ENCODE results near the gene OR2A1. TPM values are rescaled to one million over a fixed set of nuclear protein-coding genes. Genes with fewer than 3 reads are reported as not detected.
A peak's percentile ranks its signal among the peaks of the same experiment; 100 is the strongest.
"Not testable (repeated sequence)": the region's sequence is repeated elsewhere in the genome, so short reads cannot be mapped to it uniquely, and the experiment has no call there.

The OR2A1 gene
- total RNA-seq, 2 experiments from 2014 or later: not detected

DNA sequence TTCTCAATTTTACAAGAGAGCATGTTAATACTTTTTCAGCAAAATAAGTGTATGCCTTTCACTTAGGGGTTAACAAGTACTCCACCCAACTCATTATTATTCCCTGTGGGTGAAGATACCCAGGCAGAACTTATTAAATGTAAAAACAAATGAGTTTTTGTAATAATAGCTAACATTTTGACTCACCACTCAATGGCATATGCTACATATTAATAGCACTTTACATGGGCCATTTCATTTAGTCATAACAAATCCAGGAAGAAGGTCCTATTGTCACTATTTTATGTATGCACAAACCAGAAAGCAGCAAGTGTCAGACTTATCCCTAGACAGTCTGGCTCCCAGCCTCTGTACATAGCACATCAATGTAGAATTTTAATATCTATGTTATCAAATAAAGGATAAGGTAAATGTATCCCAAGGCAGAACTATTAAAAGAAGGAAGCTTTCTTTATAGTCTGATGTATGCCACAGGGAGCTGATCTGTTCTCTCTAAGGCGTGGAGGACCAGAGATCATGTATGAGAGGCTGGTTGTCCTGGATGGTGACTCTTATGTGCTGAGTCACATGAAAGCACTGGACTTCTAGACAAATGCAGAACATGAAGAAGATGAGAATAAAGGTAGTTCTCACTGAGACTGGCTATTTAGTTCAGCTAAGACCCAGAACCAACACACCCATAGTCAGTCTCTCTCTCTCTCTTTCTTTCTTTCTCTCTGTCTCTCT, 9.5 kb upstream of the OR2A1 start:
- POLR2A ChIA-PET; H3K27me3 Mint-ChIP-seq (ENCODE audit: low read depth); DNase-seq; H3K27ac Mint-ChIP-seq; CTCF ChIA-PET; H3K4me1 Mint-ChIP-seq (ENCODE audit: low read depth); ATAC-seq; H3K9me3 Mint-ChIP-seq (ENCODE audit: insufficient read depth); H3K4me3 Mint-ChIP-seq; H3K36me3 Mint-ChIP-seq (ENCODE audit: low read depth): not testable (repeated sequence)

DNA sequence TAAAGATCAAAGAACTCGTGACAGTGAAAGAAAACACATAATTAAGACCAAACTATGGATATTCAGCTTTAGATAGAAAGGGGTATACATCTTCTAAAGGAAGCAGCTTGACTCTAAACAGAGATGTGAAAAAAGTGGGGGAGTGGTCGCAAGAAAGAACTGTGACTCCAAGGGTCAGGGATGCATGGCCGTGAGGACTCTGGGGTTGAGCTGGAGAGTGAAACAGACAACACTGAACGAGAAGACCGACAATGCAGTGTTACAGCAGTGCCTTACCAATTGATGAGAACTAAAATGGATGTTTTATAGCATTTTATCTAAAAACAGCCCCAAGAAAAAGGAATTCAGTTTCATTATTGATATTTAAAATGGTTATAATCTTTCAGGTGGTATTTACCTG, 8.6 kb upstream of the OR2A1 start:
- POLR2A ChIA-PET, H3K27ac Mint-ChIP-seq, DNase-seq: not testable (repeated sequence)

DNA sequence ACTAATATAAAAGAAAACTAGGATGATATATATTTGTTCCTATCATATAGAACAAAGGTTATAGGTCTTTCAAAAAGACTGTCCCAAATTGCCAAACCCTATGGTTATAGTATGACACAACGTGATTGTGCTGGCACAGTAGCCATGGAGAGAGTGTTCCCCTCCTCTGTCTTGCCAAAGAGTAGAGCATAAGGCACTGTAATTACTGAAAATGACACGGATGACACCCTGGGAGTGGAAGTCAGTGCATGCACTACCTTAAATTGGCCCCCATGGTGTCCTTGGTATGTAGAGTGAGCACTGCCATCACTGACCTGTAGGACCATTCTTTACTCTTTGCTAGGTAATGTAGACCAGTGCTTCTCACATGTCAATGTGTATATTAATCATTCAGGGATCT, 7.1 kb upstream of the OR2A1 start:
- CTCF ChIA-PET; DNase-seq; H3K27me3 Mint-ChIP-seq (ENCODE audit: low read depth); ATAC-seq; H3K9me3 Mint-ChIP-seq (ENCODE audit: insufficient read depth); POLR2A ChIA-PET; H3K4me3 Mint-ChIP-seq; H3K4me1 Mint-ChIP-seq (ENCODE audit: low read depth); H3K36me3 Mint-ChIP-seq (ENCODE audit: low read depth); H3K27ac Mint-ChIP-seq: not testable (repeated sequence)

More for the DNA sequence above, 8.6 kb upstream of the OR2A1 start:
- ATAC-seq; H3K27me3 Mint-ChIP-seq (ENCODE audit: low read depth); H3K36me3 Mint-ChIP-seq (ENCODE audit: low read depth); CTCF ChIA-PET; H3K4me1 Mint-ChIP-seq (ENCODE audit: low read depth); H3K4me3 Mint-ChIP-seq; H3K9me3 Mint-ChIP-seq (ENCODE audit: insufficient read depth): not testable (repeated sequence)

DNA sequence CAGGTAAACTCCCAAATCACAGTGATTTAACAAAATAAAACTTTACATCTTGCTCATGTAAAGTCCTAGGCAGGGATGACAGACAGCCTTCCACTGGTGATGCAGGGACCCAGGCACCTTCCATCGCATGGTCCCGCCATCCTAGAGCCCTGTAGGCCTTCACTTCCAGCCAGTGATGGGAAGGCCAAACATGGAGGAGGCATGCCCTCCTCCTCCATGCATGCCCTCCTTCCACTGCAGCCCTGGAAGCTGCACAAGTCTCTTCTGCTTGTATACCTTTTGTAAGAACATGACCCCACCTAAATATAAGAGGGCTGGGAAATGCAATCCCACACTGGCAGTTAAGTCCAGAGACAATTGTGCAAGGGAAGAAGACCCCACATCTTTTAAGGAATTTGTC, 2.5 kb upstream of the OR2A1 start:
- POLR2A ChIA-PET; CTCF ChIA-PET; H3K27me3 Mint-ChIP-seq (ENCODE audit: low read depth); H3K9me3 Mint-ChIP-seq (ENCODE audit: insufficient read depth); H3K4me1 Mint-ChIP-seq (ENCODE audit: low read depth); H3K27ac Mint-ChIP-seq; H3K36me3 Mint-ChIP-seq (ENCODE audit: low read depth); H3K4me3 Mint-ChIP-seq; DNase-seq; ATAC-seq: not testable (repeated sequence)

DNA sequence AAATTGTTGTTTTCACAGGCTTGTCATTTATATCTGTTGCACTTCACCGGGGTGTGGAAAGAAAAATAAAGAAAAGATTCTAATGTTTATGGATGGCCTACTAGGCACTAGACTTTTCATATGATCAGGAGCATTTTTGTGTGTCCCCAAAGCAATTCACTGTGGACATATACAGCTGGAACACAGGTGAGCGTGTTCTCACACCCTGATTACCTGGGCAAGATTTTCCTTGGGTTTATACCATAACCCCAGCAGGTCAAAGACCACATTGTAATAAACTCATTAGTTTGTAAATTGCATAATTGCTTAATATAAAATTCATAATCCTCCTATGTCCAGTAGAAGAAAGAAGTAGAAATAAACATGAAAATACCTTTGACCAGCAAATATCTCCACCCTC, 1.0 kb upstream of the OR2A1 start:
- H3K9me3 Mint-ChIP-seq (ENCODE audit: insufficient read depth); ATAC-seq; H3K27me3 Mint-ChIP-seq (ENCODE audit: low read depth); H3K4me3 Mint-ChIP-seq; CTCF ChIA-PET; POLR2A ChIA-PET; DNase-seq; H3K27ac Mint-ChIP-seq; H3K36me3 Mint-ChIP-seq (ENCODE audit: low read depth); H3K4me1 Mint-ChIP-seq (ENCODE audit: low read depth): not testable (repeated sequence)

DNA sequence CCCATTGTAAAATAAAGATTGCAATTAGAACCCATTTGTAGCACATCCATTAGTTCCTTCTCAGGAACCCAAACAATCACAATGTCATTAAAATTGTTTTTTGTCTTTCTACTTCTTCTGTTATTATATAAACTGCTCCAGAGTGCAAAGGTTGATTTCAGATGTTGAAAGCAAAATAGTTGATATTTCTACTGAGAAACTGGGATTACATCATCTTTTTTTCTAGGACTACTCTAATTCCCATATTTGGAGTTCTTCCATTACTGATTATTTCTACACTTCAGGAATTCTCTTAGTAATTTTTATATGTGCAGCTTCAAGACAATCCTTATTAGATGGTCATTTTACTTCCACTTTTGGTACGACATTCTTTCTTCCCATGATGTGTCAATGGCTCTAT, 5.3 kb downstream of the OR2A1 start:
- H3K27me3 Mint-ChIP-seq (ENCODE audit: low read depth); H3K4me1 Mint-ChIP-seq (ENCODE audit: low read depth); H3K9me3 Mint-ChIP-seq (ENCODE audit: insufficient read depth); DNase-seq; H3K36me3 Mint-ChIP-seq (ENCODE audit: low read depth); ATAC-seq; H3K4me3 Mint-ChIP-seq; CTCF ChIA-PET; POLR2A ChIA-PET; H3K27ac Mint-ChIP-seq: not testable (repeated sequence)

DNA sequence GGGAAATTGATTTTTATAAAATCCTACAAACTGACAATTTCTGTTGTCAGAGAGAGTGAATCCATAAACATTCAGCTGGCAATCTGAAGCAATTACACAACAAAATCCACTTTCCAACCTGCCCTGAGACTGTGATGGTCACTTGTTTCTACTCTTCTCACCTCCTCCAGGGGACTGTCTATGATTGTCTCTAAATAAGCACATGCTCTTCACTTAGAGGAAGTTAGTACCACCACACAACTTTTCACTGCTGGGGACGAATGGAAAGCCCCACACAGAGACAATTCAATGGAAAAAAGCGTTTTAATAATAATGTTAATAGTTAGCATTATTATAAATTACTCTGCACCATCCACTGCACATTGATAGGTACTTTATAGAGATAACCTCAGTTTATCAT, 7.3 kb downstream of the OR2A1 start:
- H3K27me3 Mint-ChIP-seq (ENCODE audit: low read depth); H3K9me3 Mint-ChIP-seq (ENCODE audit: insufficient read depth); CTCF ChIA-PET; H3K4me3 Mint-ChIP-seq; H3K36me3 Mint-ChIP-seq (ENCODE audit: low read depth); H3K4me1 Mint-ChIP-seq (ENCODE audit: low read depth); DNase-seq; H3K27ac Mint-ChIP-seq; POLR2A ChIA-PET; ATAC-seq: not testable (repeated sequence)

DNA sequence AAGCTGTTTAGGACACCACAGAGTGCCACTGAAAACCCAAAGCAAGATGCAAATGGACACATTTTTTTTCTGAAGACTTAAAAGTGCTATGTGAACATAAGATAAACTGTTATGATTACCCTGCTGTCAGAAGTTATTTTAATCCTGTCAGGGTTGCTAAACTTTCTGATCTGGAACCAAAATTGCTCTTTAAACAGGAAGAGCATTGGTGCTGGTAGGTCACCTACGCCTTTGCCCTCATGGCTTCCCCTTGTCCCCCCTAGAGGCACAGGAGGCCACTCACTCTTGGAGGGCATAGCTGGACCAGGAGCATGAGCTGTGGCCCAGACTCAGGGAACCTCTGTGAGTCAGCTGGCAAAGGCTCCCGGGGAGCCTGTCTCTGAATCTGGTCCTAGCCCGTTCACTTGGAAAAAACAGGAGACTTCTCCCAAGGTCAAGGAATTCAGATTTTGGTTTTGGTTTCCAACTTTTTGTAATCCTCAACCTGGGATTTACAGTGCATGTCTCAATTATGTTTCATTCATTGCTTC, 9.5 kb downstream of the OR2A1 start:
- H3K27ac Mint-ChIP-seq; ATAC-seq; CTCF ChIA-PET; DNase-seq; H3K9me3 Mint-ChIP-seq (ENCODE audit: insufficient read depth); H3K4me1 Mint-ChIP-seq (ENCODE audit: low read depth); POLR2A ChIA-PET; H3K36me3 Mint-ChIP-seq (ENCODE audit: low read depth); H3K4me3 Mint-ChIP-seq; H3K27me3 Mint-ChIP-seq (ENCODE audit: low read depth): not testable (repeated sequence)

DNA sequence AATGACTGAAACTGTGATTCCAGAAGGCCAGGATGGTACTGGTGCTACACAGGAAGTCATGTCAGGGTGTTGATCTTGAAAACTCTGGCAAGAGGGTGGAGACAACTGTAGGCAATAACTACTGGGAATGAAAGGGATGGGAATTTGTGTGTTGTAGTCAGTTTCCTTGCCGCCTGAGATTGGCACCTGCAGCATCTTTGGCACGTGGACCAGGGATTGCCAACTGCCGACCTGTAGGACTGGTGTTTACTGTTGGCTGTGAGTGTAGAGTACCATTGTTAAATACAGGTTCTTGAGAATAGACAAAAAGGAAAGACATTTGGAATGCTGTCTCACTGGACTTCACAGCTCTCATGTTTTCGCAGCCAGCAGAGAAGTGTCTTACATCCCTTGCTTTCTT, 11.1 kb downstream of the OR2A1 start:
- H3K4me3 Mint-ChIP-seq; POLR2A ChIA-PET; H3K4me1 Mint-ChIP-seq (ENCODE audit: low read depth); CTCF ChIA-PET; H3K27ac Mint-ChIP-seq; DNase-seq; H3K27me3 Mint-ChIP-seq (ENCODE audit: low read depth); H3K9me3 Mint-ChIP-seq (ENCODE audit: insufficient read depth); H3K36me3 Mint-ChIP-seq (ENCODE audit: low read depth); ATAC-seq: not testable (repeated sequence)

DNA sequence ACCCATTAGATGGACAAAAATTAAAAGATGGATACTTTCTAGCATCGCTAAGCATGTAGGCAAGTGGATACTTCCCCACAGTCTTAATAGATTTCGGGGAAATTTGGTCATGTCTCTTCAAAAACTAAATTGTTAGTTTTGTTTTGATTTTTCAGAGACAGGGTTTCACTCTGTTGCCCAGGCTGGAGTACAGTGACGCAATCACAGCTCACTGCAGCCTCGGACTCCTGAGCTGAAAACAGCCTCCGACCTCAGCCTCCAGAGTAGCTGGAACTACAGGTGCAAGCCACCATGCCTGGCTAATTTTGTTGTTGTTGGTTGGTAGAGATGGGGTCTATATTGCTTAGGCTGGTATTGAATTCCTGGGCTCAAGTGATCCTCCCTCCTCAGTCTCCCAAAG, 13.6 kb downstream of the OR2A1 start:
- ATAC-seq; H3K4me1 Mint-ChIP-seq (ENCODE audit: low read depth); H3K36me3 Mint-ChIP-seq (ENCODE audit: low read depth); H3K4me3 Mint-ChIP-seq; DNase-seq; H3K27ac Mint-ChIP-seq; POLR2A ChIA-PET; H3K27me3 Mint-ChIP-seq (ENCODE audit: low read depth); CTCF ChIA-PET; H3K9me3 Mint-ChIP-seq (ENCODE audit: insufficient read depth): not testable (repeated sequence)

DNA sequence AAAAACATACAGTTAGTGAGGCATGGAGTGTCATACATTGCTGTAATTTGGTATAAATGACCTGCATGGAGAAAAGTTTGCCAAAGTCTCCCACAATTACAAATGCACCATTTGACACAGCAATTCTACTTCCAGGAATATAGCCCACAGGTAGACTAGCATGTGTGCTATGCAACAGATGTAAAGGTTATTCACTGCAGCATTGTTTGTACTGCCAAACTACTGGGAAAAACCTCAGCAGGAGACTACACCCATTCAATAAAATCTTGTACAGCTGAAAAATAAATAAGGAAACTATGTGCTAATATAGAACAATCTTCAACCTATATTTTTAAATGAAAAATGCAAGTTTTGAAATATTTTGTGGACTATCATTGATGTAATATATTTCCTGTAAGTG, 17.8 kb downstream of the OR2A1 start:
- H3K4me3 Mint-ChIP-seq; H3K27ac Mint-ChIP-seq; POLR2A ChIA-PET; H3K36me3 Mint-ChIP-seq (ENCODE audit: low read depth); ATAC-seq; H3K9me3 Mint-ChIP-seq (ENCODE audit: insufficient read depth); H3K4me1 Mint-ChIP-seq (ENCODE audit: low read depth); H3K27me3 Mint-ChIP-seq (ENCODE audit: low read depth); CTCF ChIA-PET; DNase-seq: not testable (repeated sequence)

DNA sequence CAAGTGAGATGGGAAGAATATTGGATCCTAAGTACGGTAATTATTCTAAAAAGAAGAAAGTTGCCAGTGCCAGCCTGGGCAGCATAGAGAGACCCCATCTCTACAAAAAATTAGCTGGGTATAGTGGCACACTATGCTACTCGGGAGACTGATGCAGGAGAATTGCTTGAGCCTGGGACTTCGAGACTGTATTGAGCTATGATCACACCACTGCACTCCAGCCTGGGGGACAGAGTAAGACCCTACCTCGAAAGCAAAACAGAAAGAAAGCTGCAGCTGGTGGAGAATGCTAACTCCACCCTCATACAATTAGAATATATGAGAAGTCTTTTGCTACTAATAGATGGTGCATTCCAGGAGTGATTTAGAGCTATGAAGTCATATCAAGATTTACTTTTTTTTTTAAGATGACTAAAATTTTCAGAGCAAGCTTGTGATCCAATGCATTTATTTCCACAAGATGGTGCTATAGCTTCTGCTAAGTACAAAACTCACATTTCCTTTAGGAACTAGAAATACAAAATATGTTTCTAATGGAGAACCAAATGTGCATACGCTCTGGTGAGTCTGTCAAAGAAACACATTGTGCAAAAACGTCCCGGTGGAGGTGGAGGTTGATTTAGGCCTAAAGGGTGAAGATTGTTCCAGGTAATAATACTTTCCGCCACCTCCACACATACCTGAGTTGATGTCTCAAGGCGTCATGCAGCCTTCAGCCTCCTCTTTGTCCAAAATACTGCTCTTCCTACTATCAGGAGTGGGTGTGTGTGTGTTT, 19.2 kb downstream of the OR2A1 start:
- H3K36me3 Mint-ChIP-seq (ENCODE audit: low read depth); H3K9me3 Mint-ChIP-seq (ENCODE audit: insufficient read depth); CTCF ChIA-PET; DNase-seq; H3K27me3 Mint-ChIP-seq (ENCODE audit: low read depth); H3K4me1 Mint-ChIP-seq (ENCODE audit: low read depth); H3K27ac Mint-ChIP-seq; H3K4me3 Mint-ChIP-seq: not testable (repeated sequence)
- POLR2A ChIA-PET: interaction anchor here (0.6 kb wide), 1 partner anchor 60 kb away, joined by 5 read pairs; no protein-coding TSS in a partner anchor
- ATAC-seq: peak; percentile 57

Data from activated CD8-positive, alpha-beta T cell treated with anti-CD3 and anti-CD28 coated beads, Interleukin-2, amount 10 ng/mL, durations not matched to agents 7 days and 5 days (primary cell).